ENCODE results near the gene ATP6V0A1.

GRCh38 chr17:42411905-42412679 is 46.6 kb upstream of the ATP6V0A1 start:
- TF ChIP-seq, protein P1, sequence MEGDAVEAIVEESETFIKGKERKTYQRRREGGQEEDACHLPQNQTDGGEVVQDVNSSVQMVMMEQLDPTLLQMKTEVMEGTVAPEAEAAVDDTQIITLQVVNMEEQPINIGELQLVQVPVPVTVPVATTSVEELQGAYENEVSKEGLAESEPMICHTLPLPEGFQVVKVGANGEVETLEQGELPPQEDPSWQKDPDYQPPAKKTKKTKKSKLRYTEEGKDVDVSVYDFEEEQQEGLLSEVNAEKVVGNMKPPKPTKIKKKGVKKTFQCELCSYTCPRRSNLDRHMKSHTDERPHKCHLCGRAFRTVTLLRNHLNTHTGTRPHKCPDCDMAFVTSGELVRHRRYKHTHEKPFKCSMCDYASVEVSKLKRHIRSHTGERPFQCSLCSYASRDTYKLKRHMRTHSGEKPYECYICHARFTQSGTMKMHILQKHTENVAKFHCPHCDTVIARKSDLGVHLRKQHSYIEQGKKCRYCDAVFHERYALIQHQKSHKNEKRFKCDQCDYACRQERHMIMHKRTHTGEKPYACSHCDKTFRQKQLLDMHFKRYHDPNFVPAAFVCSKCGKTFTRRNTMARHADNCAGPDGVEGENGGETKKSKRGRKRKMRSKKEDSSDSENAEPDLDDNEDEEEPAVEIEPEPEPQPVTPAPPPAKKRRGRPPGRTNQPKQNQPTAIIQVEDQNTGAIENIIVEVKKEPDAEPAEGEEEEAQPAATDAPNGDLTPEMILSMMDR (IDR thresholded peaks at IDR 0.05) = no peak
- TF ChIP-seq POLR2AphosphoS5 (IDR thresholded peaks at IDR 0.05; ENCODE audit: low read depth, low read length) (no peak), TCF7L2 (IDR thresholded peaks at IDR 0.05; ENCODE audit: low read depth, low read length) (no peak), REST (IDR thresholded peaks at IDR 0.05; ENCODE audit: insufficient read depth in 1 of 2, low read depth in 2 of 2, low read length in 1 of 2) (no peak), SIN3A (IDR thresholded peaks at IDR 0.05; ENCODE audit: borderline replicate concordance, insufficient read depth, low read depth, low read length) (no peak)

All from Panc1 (cell line).